IMR-90 (cell line): Measurements from ENCODE around the gene EPB41L2. TPM values are rescaled to one million over a fixed set of nuclear protein-coding genes. Genes with fewer than 3 reads are reported as not detected.
A peak's percentile ranks its signal among the peaks of the same experiment; 100 is the strongest.

Experiments used
- ATAC-seq: fragments of 200-7000 bp; cut with Tn5 transposase; 2 replicates; pipeline ENCODE4 v1.9.1; 2020; ENCODE audit warnings: low read depth, mild to moderate bottlenecking, moderate library complexity
- BruUV-seq: library from RNA; stranded (reverse); fragments of 400-500 nt; replicated peaks from 2 replicates; lab custom pipeline; 2021; lab: Mats Ljungman, UMichigan
- CTCF ChIA-PET: fragments of 300-600 bp; formaldehyde crosslinking; extraction: SDS; loops from one replicate; lab custom pipeline; 2021; ENCODE audit warnings: antibody characterized with exemption; lab: Yijun Ruan, JAX
- POLR2A ChIA-PET: fragments of 300-600 bp; sonication (Branson Sonifier 250); formaldehyde crosslinking; loops from one replicate; lab custom pipeline; 2022; ENCODE audit warnings: antibody characterized with exemption; ENCODE audit not compliant: unreplicated experiment; lab: Charles Lee
- DNase-seq: peaks from one replicate; pipeline ENCODE4 v3.0.0; 2013
- H2AFZ ChIP-seq: replicated peaks from 2 replicates; pipeline ENCODE3; 2013; ENCODE audit warnings: low read length, mild to moderate bottlenecking; ENCODE audit not compliant: poor library complexity
- H2AK5ac ChIP-seq: 2 replicates; pipeline ENCODE4 v1.6.1; 2013; ENCODE audit warnings: low read depth, low read length, inconsistent platforms
- H2AK9ac ChIP-seq: replicated peaks from 2 replicates; pipeline ENCODE3; 2013; ENCODE audit warnings: mild to moderate bottlenecking, low read depth, low read length, moderate library complexity; ENCODE audit not compliant: poor library complexity
- H2BK120ac ChIP-seq: 2 replicates; pipeline ENCODE4 v1.6.1; 2013; ENCODE audit warnings: low read depth, low read length, inconsistent platforms
- H2BK15ac ChIP-seq: 3 replicates; pipeline ENCODE4 v1.6.1; 2013; ENCODE audit warnings: low read depth, low read length, inconsistent platforms
- H2BK20ac ChIP-seq: 2 replicates; pipeline ENCODE4 v1.6.1; 2013; ENCODE audit warnings: low read depth, mild to moderate bottlenecking, inconsistent platforms, low read length, moderate library complexity
- H2BK5ac ChIP-seq: 2 replicates; pipeline ENCODE4 v1.6.1; 2013; ENCODE audit warnings: mild to moderate bottlenecking, low read depth, low read length, inconsistent platforms; ENCODE audit not compliant: poor library complexity, severe bottlenecking
- H3K14ac ChIP-seq: replicated peaks from 2 replicates; pipeline ENCODE4 v1.6.1; 2013; ENCODE audit warnings: low read depth, low read length, inconsistent platforms
- H3K18ac ChIP-seq: 2 replicates; pipeline ENCODE4 v1.6.1; 2013; ENCODE audit warnings: low read depth, low read length, control low read depth
- H3K23ac ChIP-seq: 2 replicates; pipeline ENCODE4 v1.6.1; 2013; ENCODE audit warnings: low read depth, low read length, inconsistent platforms
- H3K27ac ChIP-seq: 2 replicates; pipeline ENCODE4 v1.5.1; 2013; ENCODE audit warnings: mild to moderate bottlenecking, control low read depth, low read length; ENCODE audit not compliant: insufficient read depth
- H3K27me3 ChIP-seq: 2 replicates; pipeline ENCODE4 v1.6.1; 2013; ENCODE audit warnings: low read length; ENCODE audit not compliant: control insufficient read depth, insufficient read depth
- H3K36me3 ChIP-seq: 2 replicates; pipeline ENCODE4 v1.6.1; 2013; ENCODE audit warnings: low read length, mixed read lengths; ENCODE audit not compliant: control insufficient read depth, insufficient read depth
- H3K4ac ChIP-seq: 2 replicates; pipeline ENCODE4 v1.6.1; 2013; ENCODE audit warnings: low read depth, low read length, inconsistent platforms
- H3K4me1 ChIP-seq: 2 replicates; pipeline ENCODE4 v1.6.1; 2013; ENCODE audit warnings: low read length, mixed read lengths; ENCODE audit not compliant: control insufficient read depth, insufficient read depth
- H3K4me2 ChIP-seq: 2 replicates; pipeline ENCODE4 v1.6.1; 2013; ENCODE audit warnings: low read depth, mild to moderate bottlenecking, control low read depth, low read length, moderate library complexity
- H3K4me3 ChIP-seq: 2 replicates; pipeline ENCODE4 v1.5.1; 2013; ENCODE audit warnings: low read depth, mild to moderate bottlenecking, control low read depth, low read length, moderate library complexity; ENCODE audit not compliant: insufficient read depth
- H3K56ac ChIP-seq: 2 replicates; pipeline ENCODE4 v1.6.1; 2013; ENCODE audit warnings: low read length, inconsistent platforms; ENCODE audit not compliant: insufficient read depth; ENCODE audit errors: extremely low read depth
- H3K79me1 ChIP-seq, 2 experiments: 2 replicates each; pipeline ENCODE4 v1.6.1; 2013; ENCODE audit warnings: low read length in 2 of 2, inconsistent platforms in 1 of 2, low read depth in 1 of 2
- H3K9ac ChIP-seq: 2 replicates; pipeline ENCODE4 v1.6.1; 2013; ENCODE audit warnings: low read depth, low read length, control low read depth
- H3K9me1 ChIP-seq: 2 replicates; pipeline ENCODE4 v1.6.1; 2013; ENCODE audit warnings: low read length, inconsistent platforms; ENCODE audit not compliant: insufficient read depth
- H3K9me3 ChIP-seq: 2 replicates; pipeline ENCODE4 v1.6.1; 2013; ENCODE audit warnings: low read length; ENCODE audit not compliant: control insufficient read depth, insufficient read depth
- H4K20me1 ChIP-seq: 2 replicates; pipeline ENCODE4 v1.6.1; 2013; ENCODE audit warnings: low read length, inconsistent platforms; ENCODE audit not compliant: insufficient read depth
- H4K5ac ChIP-seq: 2 replicates; pipeline ENCODE4 v1.6.1; 2013; ENCODE audit warnings: mild to moderate bottlenecking, low read depth, low read length, control low read depth
- H4K8ac ChIP-seq, 2 experiments: 2 replicates each; pipeline ENCODE4 v1.6.1; 2013; ENCODE audit warnings: low read depth in 2 of 2, low read length in 2 of 2, control low read depth in 1 of 2, inconsistent platforms in 1 of 2
- H4K91ac ChIP-seq: 2 replicates; pipeline ENCODE4 v1.6.1; 2013; ENCODE audit warnings: low read depth, low read length, inconsistent platforms; ENCODE audit not compliant: insufficient read depth
- CEBPB ChIP-seq: IDR thresholded peaks from 2 replicates; pipeline ENCODE4 v1.6.1; 2012; ENCODE audit warnings: low read depth, low read length, improper control_type of control experiment
- CTCF ChIP-seq: conservative IDR thresholded peaks from 2 replicates; pipeline ENCODE4 v1.5.1; 2012; ENCODE audit warnings: mild to moderate bottlenecking, low read depth, low read length, improper control_type of control experiment
- MAFK ChIP-seq: IDR thresholded peaks from 2 replicates; pipeline ENCODE4 v1.6.1; 2012; ENCODE audit warnings: low read depth, low read length, improper control_type of control experiment
- RCOR1 ChIP-seq: IDR thresholded peaks from 2 replicates; pipeline ENCODE4 v1.6.1; 2012; ENCODE audit warnings: mild to moderate bottlenecking, low read length, improper control_type of control experiment; ENCODE audit not compliant: insufficient replicate concordance
- USF2 ChIP-seq: fragments of 150-350 bp; IDR thresholded peaks from 2 replicates; pipeline ENCODE4 v1.6.1; 2017; ENCODE audit warnings: mild to moderate bottlenecking, antibody characterized with exemption, low read length, low read depth
- dilution Hi-C: fragments of 300-500 bp; cut with HindIII; formaldehyde crosslinking; loops from one replicate; pipeline ENCODE4 v1.14.3; 2018; ENCODE audit warnings: low sequenced_read_pairs; ENCODE audit not compliant: unreplicated experiment
- in situ Hi-C: fragments of 300-500 bp; cut with MboI; formaldehyde crosslinking; loops from 3 replicates; pipeline ENCODE4 v1.14.3; 2019; ENCODE audit warnings: low sequenced_read_pairs, inconsistent platforms, mixed read lengths
- intact Hi-C: fragments of 100-400 bp; cut with micrococcal nuclease; formaldehyde crosslinking; loops from 2 replicates; pipeline ENCODE4 v1.10.0; 2022
- polyA plus RNA-seq, 3 experiments: library from polyadenylated mRNA; depleted of rRNA; stranded (reverse); fragments of >200 nt; gene quantifications; 2 replicates each; pipeline ENCODE4 v1.2.3, GENCODE V29; 2012; ENCODE audit warnings: low replicate concordance in 1 of 3
- total RNA-seq: library from RNA; depleted of rRNA; stranded (reverse); fragments of >200 nt; gene quantifications from 2 replicates; pipeline ENCODE4 v1.2.3, GENCODE V29; 2012

Gene EPB41L2
- total and polyA plus RNA-seq, 2 of the 4 experiments (the other 2 are of a cell fraction) = 85.7 to 99.8 TPM

- Histone ChIP-seq H3K27ac (no peak overlapping the region), H4K5ac (no peak overlapping the region), H3K56ac (no peak overlapping the region), H4K8ac (no peak overlapping the region), H4K91ac (no peak overlapping the region), H3K4me2 (no peak overlapping the region), H2AK9ac (no peak overlapping the region), H2BK120ac (no peak overlapping the region), H2AFZ (no peak overlapping the region), H3K9me3 (no peaks in the 10 kb centered on the region), H3K18ac (no peak overlapping the region), H2BK20ac (no peak overlapping the region), H3K9ac (no peak overlapping the region), H2BK15ac (no peak overlapping the region), H3K9me1 (peaks cover 8% of the 10 kb centered on the region; the same call in 1 of the 2 replicates), H3K4me3 (no peak overlapping the region), H3K79me1 (no peaks in the 10 kb centered on the region), H4K20me1 (no peaks in the 10 kb centered on the region), H2AK5ac (no peak overlapping the region), H3K36me3 (peaks cover 14% of the 10 kb centered on the region), H2BK5ac (no peak overlapping the region), H3K23ac (no peak overlapping the region), H3K4ac (no peak overlapping the region), H3K4me1 (peaks cover 4% of the 10 kb centered on the region), H3K14ac (no peak overlapping the region), H3K27me3 (no peaks in the 10 kb centered on the region)
- TF ChIP-seq RCOR1 = no peak
- TF ChIP-seq USF2 = no peak
- no peak for TF ChIP-seq MAFK
- TF ChIP-seq CTCF = no peak
- TF ChIP-seq CEBPB = peak; percentile 54; the same call in 1 of the 2 replicates
- CTCF ChIA-PET = no interaction called here
- dilution Hi-C loops = no loop called here
- POLR2A ChIA-PET = no interaction called here
- ATAC-seq (no peak), DNase-seq (no peak)
- in situ Hi-C loops = no loop called here
- BruUV-seq = no TSS peak
- intact Hi-C loops = no loop called here
Observed at GRCh38 chr6:130837067-130837466, 226.0 kb downstream of the EPB41L2 start.
